Activated CD8-positive, alpha-beta T cell treated with anti-CD3 and anti-CD28 coated beads, Interleukin-2, amount 10 ng/mL, durations not matched to agents 7 days and 5 days (primary cell): ENCODE measurements around the gene NRARP. TPM values are rescaled to one million over a fixed set of nuclear protein-coding genes. Genes with fewer than 3 reads are reported as not detected.

Experiments used
- ATAC-seq: fragments of 150-1000 bp; cut with Tn5 transposase; one replicate; pipeline ENCODE4 v1.10.0; 2021; ENCODE audit warnings: moderate library complexity
- CTCF ChIA-PET: fragments of 350-600 bp; sonication (Branson Sonifier 250); formaldehyde crosslinking; loops from one replicate; lab custom pipeline; 2021; ENCODE audit warnings: antibody characterized with exemption; lab: Charles Lee
- POLR2A ChIA-PET: fragments of 350-600 bp; sonication (Branson Sonifier 250); formaldehyde crosslinking; loops from one replicate; lab custom pipeline; 2021; ENCODE audit warnings: antibody characterized with exemption; lab: Charles Lee
- DNase-seq: peaks from one replicate; pipeline ENCODE4 v3.0.0-alpha.2; 2020
- H3K27ac Mint-ChIP-seq: one replicate; pipeline ENCODE4 v1.8.0; 2021; ENCODE audit warnings: mild to moderate bottlenecking, mixed read lengths
- H3K27me3 Mint-ChIP-seq: one replicate; pipeline ENCODE4 v1.8.0; 2021; ENCODE audit warnings: low read depth, mixed read lengths
- H3K36me3 Mint-ChIP-seq: one replicate; pipeline ENCODE4 v1.8.0; 2021; ENCODE audit warnings: low read depth, mixed read lengths
- H3K4me1 Mint-ChIP-seq: one replicate; pipeline ENCODE4 v1.8.0; 2021; ENCODE audit warnings: low read depth, mixed read lengths
- H3K4me3 Mint-ChIP-seq: one replicate; pipeline ENCODE4 v1.8.0; 2021; ENCODE audit warnings: mild to moderate bottlenecking, mixed read lengths
- H3K9me3 Mint-ChIP-seq: one replicate; pipeline ENCODE4 v1.8.0; 2022; ENCODE audit warnings: mixed read lengths; ENCODE audit not compliant: insufficient read depth
- total RNA-seq, 2 experiments: library from RNA; stranded (reverse); gene quantifications; one replicate each; pipeline ENCODE4 v1.2.3, GENCODE V29; 2021

Gene NRARP
- total RNA-seq, 2 experiments from 2014 or later, result 1.4 to 1.5 TPM

- CTCF ChIA-PET, result no interaction called here
- POLR2A ChIA-PET, result no interaction called here
- ATAC-seq (no peak), DNase-seq (peak; percentile 20)
- Mint-ChIP-seq H3K27me3 (no peaks in the 10 kb centered on the region), H3K27ac (no peak overlapping the region), H3K9me3 (no peaks in the 10 kb centered on the region), H3K4me1 (peaks cover 11% of the 10 kb centered on the region), H3K4me3 (no peak overlapping the region), H3K36me3 (no peaks in the 10 kb centered on the region)
These were observed 12.8 kb upstream of the NRARP start for GRCh38 chr9:137314561-137315560.

- H3K27me3 Mint-ChIP-seq, result no peaks in the 10 kb centered on the region
- POLR2A ChIA-PET, result interaction anchor here (1.6 kb wide), 1 partner anchor 11 kb away, joined by 8 read pairs; the partner anchor contains the start of gene NRARP
- no peak overlapping the region for H3K4me3 Mint-ChIP-seq
- no peak overlapping the region for H3K27ac Mint-ChIP-seq
- no peaks in the 10 kb centered on the region for H3K9me3 Mint-ChIP-seq
- no peaks in the 10 kb centered on the region for H3K36me3 Mint-ChIP-seq
- DNase-seq (no peak), ATAC-seq (no peak)
- H3K4me1 Mint-ChIP-seq, result peaks cover 7% of the 10 kb centered on the region
- CTCF ChIA-PET, result no interaction called here
These were observed 12.0 kb upstream of the NRARP start for GRCh38 chr9:137313956-137314560.

DNA sequence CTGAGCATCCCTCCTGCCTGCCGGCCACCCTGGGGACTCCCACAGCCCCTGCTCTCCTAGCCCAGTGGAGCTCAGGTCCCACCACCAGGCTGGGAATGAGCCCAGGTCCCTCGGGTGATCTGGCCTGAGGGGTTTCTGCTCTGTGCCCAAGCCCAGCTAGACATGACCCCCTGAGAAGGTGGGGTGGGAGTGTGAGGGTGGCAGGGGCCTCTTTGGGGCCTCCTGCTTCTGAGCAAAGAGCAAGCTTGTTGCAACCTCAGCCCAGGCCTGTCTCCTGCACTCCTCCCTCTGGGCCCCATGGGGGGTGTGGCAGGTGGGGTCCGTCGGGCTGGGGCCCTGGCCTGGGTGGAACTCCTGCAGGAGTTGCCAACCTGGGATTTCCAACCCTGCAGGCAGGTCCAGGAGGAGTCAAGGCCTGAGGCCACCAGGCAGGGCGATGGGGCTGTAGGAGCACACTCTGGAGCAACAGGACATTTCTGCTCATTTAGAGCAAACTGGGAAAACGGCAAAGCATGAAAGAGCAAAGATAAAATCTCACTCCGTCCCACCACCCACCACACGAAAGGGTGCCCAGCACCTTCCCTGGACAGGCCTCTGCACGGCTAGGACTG lies 11.4 kb upstream of the NRARP start:
- DNase-seq (no peak), ATAC-seq (no peak)
- Mint-ChIP-seq H3K4me3 (no peak overlapping the region), H3K36me3 (no peaks in the 10 kb centered on the region), H3K27ac (no peak overlapping the region), H3K27me3 (no peaks in the 10 kb centered on the region), H3K9me3 (no peaks in the 10 kb centered on the region), H3K4me1 (peaks cover 5% of the 10 kb centered on the region)
- POLR2A ChIA-PET, result interaction anchor here (1.6 kb wide), 1 partner anchor 11 kb away, joined by 8 read pairs; the partner anchor contains the start of gene NRARP
- CTCF ChIA-PET, result interaction anchor here (1.3 kb wide), 1 partner anchor 11 kb away, joined by 4 read pairs; the partner anchor contains the start of gene NRARP

DNA sequence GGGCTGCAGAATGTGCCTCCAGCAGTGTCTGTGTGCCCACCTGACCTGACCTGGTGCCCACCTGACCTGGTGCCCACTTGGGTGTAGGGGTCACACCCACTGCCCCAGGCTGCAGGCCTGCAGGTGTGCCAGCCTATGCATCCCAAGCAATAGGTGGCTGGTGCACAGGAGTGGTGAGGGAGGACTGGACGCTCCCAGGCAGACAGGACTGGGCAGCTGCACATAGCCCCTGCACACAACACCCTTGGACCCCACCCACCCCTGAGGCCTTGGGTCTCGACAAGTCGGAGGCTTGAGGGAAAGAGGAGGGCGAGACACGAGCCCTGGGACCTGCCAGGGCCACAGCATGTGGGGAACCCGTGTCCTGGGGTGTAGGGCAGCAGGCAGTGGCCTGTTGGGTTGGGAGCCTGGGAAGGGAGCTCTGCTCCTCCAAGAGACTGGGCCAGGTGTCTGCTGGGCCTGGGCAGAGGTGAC lies 10.8 kb upstream of the NRARP start:
- no peaks in the 10 kb centered on the region for H3K27me3 Mint-ChIP-seq
- POLR2A ChIA-PET, result interaction anchor here (1.6 kb wide), 1 partner anchor 10 kb away, joined by 8 read pairs; the partner anchor contains the start of gene NRARP
- CTCF ChIA-PET, result interaction anchor here (1.3 kb wide), 1 partner anchor 11 kb away, joined by 4 read pairs; the partner anchor contains the start of gene NRARP
- no peaks in the 10 kb centered on the region for H3K9me3 Mint-ChIP-seq
- no peak overlapping the region for H3K27ac Mint-ChIP-seq
- no peaks in the 10 kb centered on the region for H3K36me3 Mint-ChIP-seq
- H3K4me3 Mint-ChIP-seq, result no peak overlapping the region
- peaks cover 5% of the 10 kb centered on the region for H3K4me1 Mint-ChIP-seq
- ATAC-seq (no peak), DNase-seq (no peak)

DNA sequence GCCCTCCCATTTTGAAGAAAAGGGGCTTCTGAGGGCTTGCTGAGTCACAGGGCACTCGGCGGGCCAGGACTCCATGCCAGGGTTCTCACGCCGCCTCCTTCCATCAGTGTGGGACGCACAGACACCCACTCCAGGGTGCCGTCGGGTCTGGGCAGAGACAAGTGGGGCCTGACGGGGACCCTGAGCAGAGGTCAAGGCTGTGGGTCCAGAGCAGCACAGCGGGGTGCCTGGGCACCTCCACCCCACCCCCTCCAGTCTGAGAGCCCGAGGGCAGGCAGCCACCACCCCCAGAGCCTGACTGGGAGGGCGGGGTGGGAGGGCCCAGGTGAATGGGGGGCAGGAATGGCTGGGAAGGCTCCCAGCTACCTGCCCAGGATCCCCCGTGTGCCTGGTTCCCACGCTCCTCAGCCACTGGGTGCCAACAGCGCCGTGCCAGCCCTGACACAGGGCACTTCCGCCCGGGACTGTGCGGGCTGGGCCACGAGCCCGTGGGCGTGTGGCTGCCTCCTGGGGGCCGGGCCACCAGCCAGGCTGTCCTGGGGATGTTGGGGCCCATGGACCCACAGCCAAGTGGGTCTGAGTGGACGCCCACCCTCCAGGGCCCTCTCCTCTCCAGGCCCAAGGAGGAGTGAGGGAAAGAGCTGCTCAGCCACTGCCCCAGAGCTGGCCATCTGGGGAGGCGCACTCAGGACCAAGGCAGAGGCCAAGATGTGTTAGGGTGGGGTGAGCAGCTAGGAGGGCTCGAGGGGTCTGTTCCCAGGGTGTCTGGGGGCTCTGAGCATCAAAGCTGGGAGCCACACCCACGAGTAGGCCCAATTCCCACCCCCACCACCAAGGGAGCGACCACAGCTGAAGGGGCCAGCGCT lies 10.1 kb upstream of the NRARP start:
- H3K27me3 Mint-ChIP-seq, result no peaks in the 10 kb centered on the region
- POLR2A ChIA-PET, result interaction anchor here (1.6 kb wide), 1 partner anchor 10 kb away, joined by 8 read pairs; the partner anchor contains the start of gene NRARP
- H3K4me3 Mint-ChIP-seq, result no peak overlapping the region
- H3K9me3 Mint-ChIP-seq, result no peaks in the 10 kb centered on the region
- H3K36me3 Mint-ChIP-seq, result no peaks in the 10 kb centered on the region
- peaks cover 7% of the 10 kb centered on the region for H3K4me1 Mint-ChIP-seq
- H3K27ac Mint-ChIP-seq, result no peak overlapping the region
- CTCF ChIA-PET, result interaction anchor here (1.3 kb wide), 1 partner anchor 10 kb away, joined by 4 read pairs; the partner anchor contains the start of gene NRARP
- DNase-seq (no peak), ATAC-seq (no peak)

GRCh38 chr9:137311171-137311985 lies 9.3 kb upstream of the NRARP start:
- Mint-ChIP-seq H3K9me3 (no peaks in the 10 kb centered on the region), H3K4me3 (no peak overlapping the region), H3K36me3 (no peaks in the 10 kb centered on the region), H3K27ac (no peak overlapping the region), H3K4me1 (peaks cover 7% of the 10 kb centered on the region), H3K27me3 (no peaks in the 10 kb centered on the region)
- CTCF ChIA-PET, result no interaction called here
- POLR2A ChIA-PET, result interaction anchor here (0.5 kb wide), 1 partner anchor 9 kb away, joined by 3 read pairs; no protein-coding TSS in a partner anchor
- ATAC-seq (no peak), DNase-seq (peak; percentile 31)

DNA sequence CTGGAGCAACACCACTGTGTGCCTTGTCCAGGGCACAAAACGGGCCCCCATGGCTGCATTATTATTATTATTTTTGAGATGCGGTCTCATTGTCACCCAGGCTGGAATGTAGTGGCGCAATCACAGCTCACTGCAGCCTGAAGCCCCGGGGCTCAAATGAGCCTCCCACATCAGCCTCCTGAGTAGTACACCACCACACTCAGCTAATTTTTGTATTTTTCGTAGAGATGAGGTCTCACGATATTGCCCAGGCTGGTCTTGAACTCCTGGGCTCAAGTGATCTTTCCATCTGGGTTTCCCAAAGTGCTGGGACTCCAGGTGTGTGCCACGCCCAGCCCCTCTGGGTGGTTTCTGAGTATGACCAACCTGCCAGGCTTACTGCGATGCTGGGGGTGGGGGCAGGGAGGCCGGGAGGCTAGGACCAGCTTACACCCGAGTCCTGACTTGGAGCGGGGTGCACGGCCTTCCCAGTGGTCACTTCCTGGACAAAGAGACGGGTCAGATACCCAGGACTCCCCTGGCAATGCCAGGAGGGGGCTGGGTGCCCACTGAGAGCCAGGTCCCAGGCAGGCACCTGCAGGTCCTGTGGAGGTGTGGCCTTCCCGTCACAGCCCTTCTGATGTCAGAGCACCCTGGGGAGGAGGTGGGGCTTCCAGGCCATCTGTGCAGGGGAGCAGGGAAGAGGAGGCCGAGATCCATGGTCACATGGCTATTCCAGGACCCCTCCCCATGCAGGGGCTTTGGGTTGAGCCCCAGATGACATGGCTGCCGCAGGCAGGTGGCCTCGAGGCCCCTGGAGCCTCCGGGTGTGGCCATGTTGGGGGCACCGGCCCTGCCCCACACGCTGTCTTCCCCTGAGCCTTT lies 8.3 kb upstream of the NRARP start:
- Mint-ChIP-seq H3K36me3 (no peaks in the 10 kb centered on the region), H3K4me1 (peaks cover 16% of the 10 kb centered on the region), H3K4me3 (no peak overlapping the region), H3K27ac (no peak overlapping the region), H3K9me3 (no peaks in the 10 kb centered on the region), H3K27me3 (no peaks in the 10 kb centered on the region)
- CTCF ChIA-PET, result no interaction called here
- POLR2A ChIA-PET, result no interaction called here
- no peak for ATAC-seq
- DNase-seq, result peak; percentile 21

DNA sequence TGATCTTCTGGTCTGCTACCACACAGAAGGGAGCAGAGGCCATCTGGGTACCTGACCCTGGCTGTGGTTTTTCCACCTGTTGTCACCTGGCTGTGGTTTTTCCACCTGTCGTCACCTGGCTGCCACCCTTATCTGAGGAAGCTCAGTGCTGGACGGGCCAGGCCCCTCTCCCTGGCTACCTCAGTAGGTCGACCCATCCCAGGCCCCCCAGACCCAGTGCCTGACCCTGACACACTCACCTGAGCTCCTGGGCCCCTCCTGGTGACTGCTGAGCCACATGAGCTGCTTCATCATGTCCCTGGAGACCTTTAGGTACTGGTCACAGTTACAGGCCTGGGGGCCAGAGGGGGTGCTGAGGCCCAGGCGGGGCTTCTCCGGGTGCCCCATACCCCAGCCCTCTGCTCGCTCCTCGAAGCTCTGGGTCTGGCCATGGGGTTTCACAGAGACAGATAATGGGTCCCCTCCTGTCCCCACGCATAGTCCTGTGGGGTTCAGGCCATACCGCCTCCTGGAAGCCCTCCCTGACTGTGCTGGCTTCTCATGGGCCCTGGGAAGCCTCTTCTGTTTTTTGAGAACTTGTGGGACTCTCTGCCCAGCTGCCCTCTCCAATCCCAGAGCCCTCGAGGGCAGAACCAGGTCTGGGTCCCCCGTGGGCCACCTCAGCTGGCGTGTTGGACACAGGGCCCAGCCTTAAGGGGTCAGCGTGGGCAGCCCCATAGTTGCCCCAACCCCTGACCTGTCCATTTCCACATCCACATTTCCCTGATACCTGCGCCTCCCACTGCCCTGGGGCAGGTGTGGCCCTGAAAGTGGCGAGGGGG lies 7.5 kb upstream of the NRARP start:
- H3K4me1 Mint-ChIP-seq, result peaks cover 22% of the 10 kb centered on the region
- no peaks in the 10 kb centered on the region for H3K9me3 Mint-ChIP-seq
- DNase-seq (no peak), ATAC-seq (no peak)
- H3K27me3 Mint-ChIP-seq, result no peaks in the 10 kb centered on the region
- H3K36me3 Mint-ChIP-seq, result no peaks in the 10 kb centered on the region
- CTCF ChIA-PET, result no interaction called here
- no peak overlapping the region for H3K27ac Mint-ChIP-seq
- POLR2A ChIA-PET, result no interaction called here
- no peak overlapping the region for H3K4me3 Mint-ChIP-seq

- DNase-seq (no peak), ATAC-seq (no peak)
- POLR2A ChIA-PET, result interaction anchor here (1.0 kb wide), 1 partner anchor 8 kb away, joined by 3 read pairs; no protein-coding TSS in a partner anchor
- Mint-ChIP-seq H3K9me3 (no peaks in the 10 kb centered on the region), H3K36me3 (no peaks in the 10 kb centered on the region), H3K4me3 (no peak overlapping the region), H3K27me3 (no peaks in the 10 kb centered on the region), H3K27ac (peak overlapping the region; percentile 15), H3K4me1 (peaks cover 22% of the 10 kb centered on the region)
- CTCF ChIA-PET, result interaction anchor here (1.5 kb wide), 1 partner anchor 12 kb away, joined by 3 read pairs; no protein-coding TSS in a partner anchor
These were observed 6.1 kb upstream of the NRARP start for GRCh38 chr9:137308057-137308619.
